Bronchial epithelial cell (primary cell): ENCODE measurements around the gene PRSS57. TPM values are rescaled to one million over a fixed set of nuclear protein-coding genes. Genes with fewer than 3 reads are reported as not detected.
"Not testable (repeated sequence)": the region's sequence is repeated elsewhere in the genome, so short reads cannot be mapped to it uniquely, and the experiment has no call there.

ENCODE experiments used
- DNase-seq: peaks from one replicate; pipeline ENCODE4 v3.0.0-alpha.2; 2010; ENCODE audit warnings: low read depth
- FAIRE-seq: peaks from 2 replicates; lab custom pipeline; 2011; peaks lifted over from hg19 to GRCh38; lab: Jason Lieb, UNC
- H3K27me3 ChIP-seq: 2 replicates; pipeline ENCODE4 v1.5.1; 2011; ENCODE audit warnings: low read length; ENCODE audit not compliant: control insufficient read depth, insufficient read depth
- H3K36me3 ChIP-seq: 2 replicates; pipeline ENCODE4 v1.5.1; 2011; ENCODE audit warnings: low read length; ENCODE audit not compliant: control insufficient read depth, insufficient read depth
- H3K4me3 ChIP-seq: 2 replicates; pipeline ENCODE4 v1.5.1; 2011; ENCODE audit warnings: mild to moderate bottlenecking, low read depth, low read length, control low read depth
- CTCF ChIP-seq: IDR thresholded peaks from 2 replicates; pipeline ENCODE4 v1.5.1; 2011; ENCODE audit warnings: mild to moderate bottlenecking, moderate library complexity, low read length, control low read depth, inconsistent platforms; ENCODE audit not compliant: insufficient read depth, severe bottlenecking
- total RNA-seq: library from RNA; depleted of rRNA; stranded (reverse); fragments of >200 nt; gene quantifications from 2 replicates; pipeline ENCODE4 v1.2.1, GENCODE V29; 2014

Gene PRSS57
- total RNA-seq, 1 donor from 2014 or later, result not detected

- H3K4me3 ChIP-seq, result no peak overlapping the region
- DNase-seq, result no peak
These were observed 20.7 kb downstream of the PRSS57 start for GRCh38 chr19:674282-675151.

DNA sequence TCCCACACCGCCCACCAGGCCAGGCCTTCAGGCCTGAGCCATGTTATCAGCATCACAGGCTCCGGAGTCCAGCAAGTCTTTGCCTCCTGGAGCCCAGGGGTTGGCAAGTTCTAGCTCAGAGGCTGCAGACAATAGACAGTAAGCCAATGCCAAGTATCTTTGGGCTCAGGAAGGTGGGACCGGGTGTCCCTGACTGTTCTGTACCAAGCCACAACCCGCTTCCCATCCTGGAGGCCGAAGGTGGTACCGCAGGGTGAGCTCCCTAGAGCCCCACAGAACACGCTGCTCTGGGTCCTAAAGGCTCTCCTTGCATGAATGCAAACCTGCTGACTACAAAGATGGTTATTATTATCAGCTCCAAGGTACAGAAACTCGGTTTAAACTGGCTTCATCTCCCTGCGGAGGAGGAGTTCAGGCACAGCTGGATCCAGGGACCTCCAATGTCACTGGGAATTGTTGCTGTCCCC, 24.6 kb downstream of the PRSS57 start:
- Histone ChIP-seq H3K27me3 (no peaks in the 10 kb centered on the region), H3K4me3 (no peak overlapping the region), H3K36me3 (no peaks in the 10 kb centered on the region)
- TF ChIP-seq CTCF, result no peak
- FAIRE-seq (no peak), DNase-seq (no peak)

More at GRCh38 chr19:674282-675151, 20.7 kb downstream of the PRSS57 start:
- FAIRE-seq, result no peak
- Histone ChIP-seq H3K27me3 (no peaks in the 10 kb centered on the region), H3K36me3 (peaks cover 11% of the 10 kb centered on the region)
- TF ChIP-seq CTCF, result no peak

- not testable (repeated sequence) for DNase-seq, H3K27me3 ChIP-seq, H3K4me3 ChIP-seq, H3K36me3 ChIP-seq, FAIRE-seq
These were observed 26.4 kb downstream of the PRSS57 start for GRCh38 chr19:668675-669434.

DNA sequence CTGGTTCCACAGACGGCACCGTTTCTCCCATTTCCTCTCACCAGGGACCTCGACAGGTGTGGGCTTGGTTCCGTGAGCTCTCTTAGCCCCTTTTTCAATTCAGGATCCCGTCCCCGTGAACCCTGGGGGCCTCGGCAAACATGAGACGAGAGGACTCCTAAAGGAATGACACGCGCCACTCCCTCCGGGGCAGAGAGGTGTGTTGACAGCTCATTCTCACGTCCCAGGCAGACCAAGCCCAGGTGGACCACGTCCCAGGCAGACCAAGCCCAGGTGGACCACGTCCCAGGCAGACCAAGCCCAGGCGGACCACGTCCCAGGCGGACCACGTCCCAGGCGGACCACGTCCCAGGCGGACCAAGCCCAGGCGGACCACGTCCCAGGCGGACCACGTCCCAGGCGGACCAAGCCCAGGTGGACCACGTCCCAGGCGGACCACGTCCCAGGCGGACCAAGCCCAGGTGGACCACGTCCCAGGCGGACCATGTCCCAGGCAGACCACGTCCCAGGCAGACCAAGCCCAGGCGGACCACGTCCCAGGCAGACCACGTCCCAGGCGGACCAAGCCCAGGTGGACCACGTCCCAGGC, 28.2 kb downstream of the PRSS57 start:
- H3K36me3 ChIP-seq, FAIRE-seq, DNase-seq, H3K4me3 ChIP-seq, H3K27me3 ChIP-seq: not testable (repeated sequence)

GRCh38 chr19:664913-665443, 30.3 kb downstream of the PRSS57 start:
- peak; percentile 95 for TF ChIP-seq CTCF
- Histone ChIP-seq H3K4me3 (no peak overlapping the region), H3K36me3 (peaks cover 2% of the 10 kb centered on the region), H3K27me3 (no peaks in the 10 kb centered on the region)
- FAIRE-seq (no peak), DNase-seq (peak; percentile 41)

- FAIRE-seq (no peak), DNase-seq (no peak)
- peaks cover 3% of the 10 kb centered on the region for H3K36me3 ChIP-seq
- H3K4me3 ChIP-seq, result peak overlapping the region; percentile 50
- TF ChIP-seq CTCF, result no peak
- no peaks in the 10 kb centered on the region for H3K27me3 ChIP-seq
These were observed 31.6 kb downstream of the PRSS57 start for GRCh38 chr19:663682-664117.
